Activated naive CD8-positive, alpha-beta T cell treated with anti-CD3 and anti-CD28 coated beads, Interleukin-2, amount 10 ng/mL, durations not matched to agents 7 days and 5 days (primary cell): Measurements from ENCODE around the gene CASR. TPM values are rescaled to one million over a fixed set of nuclear protein-coding genes. Genes with fewer than 3 reads are reported as not detected.

Source experiments
- ATAC-seq: fragments of 150-1000 bp; cut with Tn5 transposase; one replicate; pipeline ENCODE4 v1.10.0; 2021; ENCODE audit warnings: low read depth, moderate library complexity
- POLR2A ChIA-PET: fragments of 350-600 bp; sonication (Branson Sonifier 250); formaldehyde crosslinking; loops from one replicate; lab custom pipeline; 2021; ENCODE audit warnings: antibody characterized with exemption; lab: Charles Lee
- DNase-seq: peaks from one replicate; pipeline ENCODE4 v3.0.0; 2021
- H3K27ac Mint-ChIP-seq: one replicate; pipeline ENCODE4 v1.8.0; 2022; ENCODE audit warnings: mild to moderate bottlenecking, mixed read lengths
- H3K27me3 Mint-ChIP-seq: one replicate; pipeline ENCODE4 v1.8.0; 2022; ENCODE audit warnings: mild to moderate bottlenecking, moderate library complexity, mixed read lengths
- H3K36me3 Mint-ChIP-seq: one replicate; pipeline ENCODE4 v1.8.0; 2021; ENCODE audit warnings: mild to moderate bottlenecking, mixed read lengths
- H3K4me1 Mint-ChIP-seq: one replicate; pipeline ENCODE4 v1.8.0; 2021; ENCODE audit warnings: mixed read lengths
- H3K4me3 Mint-ChIP-seq: one replicate; pipeline ENCODE4 v1.8.0; 2022; ENCODE audit warnings: mild to moderate bottlenecking, moderate library complexity, mixed read lengths
- H3K9me3 Mint-ChIP-seq: one replicate; pipeline ENCODE4 v1.8.0; 2021; ENCODE audit warnings: mixed read lengths
- total RNA-seq, 2 experiments: library from RNA; stranded (reverse); gene quantifications; one replicate each; pipeline ENCODE4 v1.2.3, GENCODE V29; 2021

Gene CASR
- total RNA-seq, 2 experiments from 2014 or later = not detected

- H3K36me3 Mint-ChIP-seq = no peaks in the 10 kb centered on the region
- no peaks in the 10 kb centered on the region for H3K9me3 Mint-ChIP-seq
- DNase-seq = no peak
- H3K4me3 Mint-ChIP-seq = no peak overlapping the region
- H3K4me1 Mint-ChIP-seq = peaks cover 17% of the 10 kb centered on the region
- ATAC-seq = no peak
- POLR2A ChIA-PET = no interaction called here
- H3K27ac Mint-ChIP-seq = no peak overlapping the region
- peaks cover 9% of the 10 kb centered on the region for H3K27me3 Mint-ChIP-seq
These were observed 48.1 kb downstream of the CASR start for GRCh38 chr3:122231465-122232157.

- ATAC-seq (no peak), DNase-seq (no peak)
- POLR2A ChIA-PET = interaction anchor here (0.6 kb wide), 1 partner anchor 107 kb away, joined by 3 read pairs; no protein-coding TSS in a partner anchor
- Mint-ChIP-seq H3K4me3 (no peak overlapping the region), H3K27me3 (peaks cover 9% of the 10 kb centered on the region), H3K9me3 (no peaks in the 10 kb centered on the region), H3K4me1 (peaks cover 17% of the 10 kb centered on the region), H3K36me3 (no peaks in the 10 kb centered on the region), H3K27ac (no peak overlapping the region)
These were observed 49.0 kb downstream of the CASR start for GRCh38 chr3:122232485-122232884.

GRCh38 chr3:122233101-122233952, 49.9 kb downstream of the CASR start:
- POLR2A ChIA-PET = interaction anchor here (0.6 to 0.9 kb wide), 2 partner anchors 52 to 108 kb away, joined by 3 read pairs; no protein-coding TSS in a partner anchor
- ATAC-seq (peak; percentile 68), DNase-seq (no peak)
- Mint-ChIP-seq H3K9me3 (no peaks in the 10 kb centered on the region), H3K4me3 (peak overlapping the region; percentile 31), H3K27ac (no peak overlapping the region), H3K27me3 (peaks cover 9% of the 10 kb centered on the region), H3K4me1 (peaks cover 17% of the 10 kb centered on the region), H3K36me3 (no peaks in the 10 kb centered on the region)

GRCh38 chr3:122234117-122234516, 50.6 kb downstream of the CASR start:
- H3K36me3 Mint-ChIP-seq = no peaks in the 10 kb centered on the region
- no peak for DNase-seq

GRCh38 chr3:122235147-122235546, 51.7 kb downstream of the CASR start:
- Mint-ChIP-seq H3K27me3 (peaks cover 10% of the 10 kb centered on the region), H3K27ac (no peak overlapping the region), H3K36me3 (no peaks in the 10 kb centered on the region), H3K4me1 (peaks cover 17% of the 10 kb centered on the region), H3K9me3 (no peaks in the 10 kb centered on the region), H3K4me3 (no peak overlapping the region)
- ATAC-seq (no peak), DNase-seq (no peak)
- POLR2A ChIA-PET = interaction anchor here (1.0 kb wide), 1 partner anchor 1302 kb away, joined by 3 read pairs; no protein-coding TSS in a partner anchor

More at GRCh38 chr3:122234117-122234516, 50.6 kb downstream of the CASR start:
- Mint-ChIP-seq H3K27ac (no peak overlapping the region), H3K27me3 (peaks cover 6% of the 10 kb centered on the region), H3K9me3 (no peaks in the 10 kb centered on the region), H3K4me1 (peaks cover 17% of the 10 kb centered on the region), H3K4me3 (no peak overlapping the region)
- ATAC-seq = no peak
- POLR2A ChIA-PET = interaction anchor here (0.9 kb wide), 1 partner anchor 51 kb away, joined by 3 read pairs; no protein-coding TSS in a partner anchor

- no peak for DNase-seq
- Mint-ChIP-seq H3K27me3 (peaks cover 27% of the 10 kb centered on the region), H3K4me1 (no peaks in the 10 kb centered on the region), H3K9me3 (no peaks in the 10 kb centered on the region), H3K4me3 (no peak overlapping the region), H3K36me3 (no peaks in the 10 kb centered on the region), H3K27ac (no peak overlapping the region)
- POLR2A ChIA-PET = no interaction called here
- ATAC-seq = no peak
These were observed 55.6 kb downstream of the CASR start for GRCh38 chr3:122239112-122239511.

GRCh38 chr3:122245513-122246174, 62.2 kb downstream of the CASR start:
- Mint-ChIP-seq H3K4me1 (peaks cover 14% of the 10 kb centered on the region), H3K4me3 (peak overlapping the region; percentile 76), H3K36me3 (no peaks in the 10 kb centered on the region), H3K27me3 (peaks cover 22% of the 10 kb centered on the region), H3K27ac (peak overlapping the region; percentile 61), H3K9me3 (peaks cover 2% of the 10 kb centered on the region)
- POLR2A ChIA-PET = no interaction called here
- DNase-seq (no peak), ATAC-seq (no peak)

- Mint-ChIP-seq H3K36me3 (no peaks in the 10 kb centered on the region), H3K9me3 (peaks cover 2% of the 10 kb centered on the region), H3K4me1 (peaks cover 14% of the 10 kb centered on the region), H3K27me3 (peaks cover 16% of the 10 kb centered on the region), H3K27ac (peak overlapping the region; percentile 61), H3K4me3 (peak overlapping the region; percentile 76)
- ATAC-seq (no peak), DNase-seq (no peak)
- POLR2A ChIA-PET = no interaction called here
These were observed 62.7 kb downstream of the CASR start for GRCh38 chr3:122246199-122246598.

GRCh38 chr3:122247087-122247824, 63.8 kb downstream of the CASR start:
- POLR2A ChIA-PET = interaction anchor here (0.5 to 1.2 kb wide), 2 partner anchors 406 to 701 kb away, joined by 3 read pairs; no protein-coding TSS in a partner anchor
- Mint-ChIP-seq H3K4me3 (no peak overlapping the region), H3K27me3 (peaks cover 13% of the 10 kb centered on the region), H3K27ac (no peak overlapping the region), H3K9me3 (peaks cover 2% of the 10 kb centered on the region), H3K36me3 (no peaks in the 10 kb centered on the region), H3K4me1 (peaks cover 14% of the 10 kb centered on the region)
- DNase-seq = no peak
- ATAC-seq = no peak

GRCh38 chr3:122247825-122248185, 64.3 kb downstream of the CASR start:
- no peak overlapping the region for H3K4me3 Mint-ChIP-seq
- H3K36me3 Mint-ChIP-seq = no peaks in the 10 kb centered on the region
- peaks cover 7% of the 10 kb centered on the region for H3K27me3 Mint-ChIP-seq
- POLR2A ChIA-PET = interaction anchor here (1.2 kb wide), 1 partner anchor 701 kb away, joined by 3 read pairs; no protein-coding TSS in a partner anchor
- peaks cover 14% of the 10 kb centered on the region for H3K4me1 Mint-ChIP-seq
- H3K27ac Mint-ChIP-seq = no peak overlapping the region
- DNase-seq (no peak), ATAC-seq (no peak)
- H3K9me3 Mint-ChIP-seq = peaks cover 2% of the 10 kb centered on the region

GRCh38 chr3:122251428-122251827, 68.0 kb downstream of the CASR start:
- ATAC-seq (no peak), DNase-seq (no peak)
- POLR2A ChIA-PET = no interaction called here
- Mint-ChIP-seq H3K4me1 (peaks cover 8% of the 10 kb centered on the region), H3K27me3 (peaks cover 3% of the 10 kb centered on the region), H3K36me3 (no peaks in the 10 kb centered on the region), H3K4me3 (no peak overlapping the region), H3K9me3 (peaks cover 2% of the 10 kb centered on the region), H3K27ac (no peak overlapping the region)

- Mint-ChIP-seq H3K9me3 (peaks cover 2% of the 10 kb centered on the region), H3K4me1 (no peaks in the 10 kb centered on the region), H3K27me3 (peaks cover 3% of the 10 kb centered on the region), H3K4me3 (no peak overlapping the region), H3K27ac (no peak overlapping the region), H3K36me3 (no peaks in the 10 kb centered on the region)
- ATAC-seq (no peak), DNase-seq (no peak)
- POLR2A ChIA-PET = no interaction called here
These were observed 70.1 kb downstream of the CASR start for GRCh38 chr3:122253581-122253980.
